ENCODE results near the gene GOLGA7B.

Gene GOLGA7B

DNA sequence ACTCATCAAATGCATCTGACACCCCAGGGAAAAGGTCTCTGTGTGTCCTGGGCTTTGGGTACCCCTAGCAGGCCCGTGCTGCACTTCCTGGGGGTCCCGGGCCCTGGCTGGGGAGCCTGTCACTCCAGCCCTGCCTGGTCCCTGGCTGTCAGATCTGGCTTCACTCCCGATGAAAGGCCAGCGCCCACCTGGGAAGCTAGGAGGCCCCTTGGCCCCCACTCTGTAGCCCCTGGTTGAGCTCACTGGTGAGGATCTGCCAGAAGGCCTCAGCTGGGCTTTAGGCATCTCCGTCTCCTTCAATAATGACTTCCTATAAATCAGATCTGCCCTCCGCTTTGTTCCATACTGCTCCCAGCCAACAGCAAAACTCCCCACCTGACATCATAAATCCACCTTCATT, 64.0 kb downstream of the GOLGA7B start (continued):
- TF ChIP-seq ZNF558 (tag by site-specific recombination; IDR thresholded peaks at IDR 0.05) (no peak), ZNF548 (tag by site-specific recombination; IDR thresholded peaks at IDR 0.05) (no peak), KLF8 (tag by site-specific recombination; IDR thresholded peaks at IDR 0.05) (no peak), ZNF112 (tag by site-specific recombination; IDR thresholded peaks at IDR 0.05) (no peak), ZNF157 (tag by site-specific recombination; IDR thresholded peaks at IDR 0.05) (no peak)
- TF ChIP-seq, protein P1, sequence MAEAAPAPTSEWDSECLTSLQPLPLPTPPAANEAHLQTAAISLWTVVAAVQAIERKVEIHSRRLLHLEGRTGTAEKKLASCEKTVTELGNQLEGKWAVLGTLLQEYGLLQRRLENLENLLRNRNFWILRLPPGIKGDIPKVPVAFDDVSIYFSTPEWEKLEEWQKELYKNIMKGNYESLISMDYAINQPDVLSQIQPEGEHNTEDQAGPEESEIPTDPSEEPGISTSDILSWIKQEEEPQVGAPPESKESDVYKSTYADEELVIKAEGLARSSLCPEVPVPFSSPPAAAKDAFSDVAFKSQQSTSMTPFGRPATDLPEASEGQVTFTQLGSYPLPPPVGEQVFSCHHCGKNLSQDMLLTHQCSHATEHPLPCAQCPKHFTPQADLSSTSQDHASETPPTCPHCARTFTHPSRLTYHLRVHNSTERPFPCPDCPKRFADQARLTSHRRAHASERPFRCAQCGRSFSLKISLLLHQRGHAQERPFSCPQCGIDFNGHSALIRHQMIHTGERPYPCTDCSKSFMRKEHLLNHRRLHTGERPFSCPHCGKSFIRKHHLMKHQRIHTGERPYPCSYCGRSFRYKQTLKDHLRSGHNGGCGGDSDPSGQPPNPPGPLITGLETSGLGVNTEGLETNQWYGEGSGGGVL (tag by site-specific recombination; IDR thresholded peaks at IDR 0.05), result no peak
- TF ChIP-seq, protein P2, sequence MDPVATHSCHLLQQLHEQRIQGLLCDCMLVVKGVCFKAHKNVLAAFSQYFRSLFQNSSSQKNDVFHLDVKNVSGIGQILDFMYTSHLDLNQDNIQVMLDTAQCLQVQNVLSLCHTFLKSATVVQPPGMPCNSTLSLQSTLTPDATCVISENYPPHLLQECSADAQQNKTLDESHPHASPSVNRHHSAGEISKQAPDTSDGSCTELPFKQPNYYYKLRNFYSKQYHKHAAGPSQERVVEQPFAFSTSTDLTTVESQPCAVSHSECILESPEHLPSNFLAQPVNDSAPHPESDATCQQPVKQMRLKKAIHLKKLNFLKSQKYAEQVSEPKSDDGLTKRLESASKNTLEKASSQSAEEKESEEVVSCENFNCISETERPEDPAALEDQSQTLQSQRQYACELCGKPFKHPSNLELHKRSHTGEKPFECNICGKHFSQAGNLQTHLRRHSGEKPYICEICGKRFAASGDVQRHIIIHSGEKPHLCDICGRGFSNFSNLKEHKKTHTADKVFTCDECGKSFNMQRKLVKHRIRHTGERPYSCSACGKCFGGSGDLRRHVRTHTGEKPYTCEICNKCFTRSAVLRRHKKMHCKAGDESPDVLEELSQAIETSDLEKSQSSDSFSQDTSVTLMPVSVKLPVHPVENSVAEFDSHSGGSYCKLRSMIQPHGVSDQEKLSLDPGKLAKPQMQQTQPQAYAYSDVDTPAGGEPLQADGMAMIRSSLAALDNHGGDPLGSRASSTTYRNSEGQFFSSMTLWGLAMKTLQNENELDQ (tag by site-specific recombination; IDR thresholded peaks at IDR 0.05; ENCODE audit: low read depth), result no peak
- TF ChIP-seq, protein P3, sequence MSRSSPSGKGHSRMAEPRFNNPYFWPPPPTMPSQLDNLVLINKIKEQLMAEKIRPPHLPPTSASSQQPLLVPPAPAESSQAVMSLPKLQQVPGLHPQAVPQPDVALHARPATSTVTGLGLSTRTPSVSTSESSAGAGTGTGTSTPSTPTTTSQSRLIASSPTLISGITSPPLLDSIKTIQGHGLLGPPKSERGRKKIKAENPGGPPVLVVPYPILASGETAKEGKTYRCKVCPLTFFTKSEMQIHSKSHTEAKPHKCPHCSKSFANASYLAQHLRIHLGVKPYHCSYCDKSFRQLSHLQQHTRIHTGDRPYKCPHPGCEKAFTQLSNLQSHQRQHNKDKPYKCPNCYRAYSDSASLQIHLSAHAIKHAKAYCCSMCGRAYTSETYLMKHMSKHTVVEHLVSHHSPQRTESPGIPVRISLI (tag by site-specific recombination; IDR thresholded peaks at IDR 0.05), result no peak

DNA sequence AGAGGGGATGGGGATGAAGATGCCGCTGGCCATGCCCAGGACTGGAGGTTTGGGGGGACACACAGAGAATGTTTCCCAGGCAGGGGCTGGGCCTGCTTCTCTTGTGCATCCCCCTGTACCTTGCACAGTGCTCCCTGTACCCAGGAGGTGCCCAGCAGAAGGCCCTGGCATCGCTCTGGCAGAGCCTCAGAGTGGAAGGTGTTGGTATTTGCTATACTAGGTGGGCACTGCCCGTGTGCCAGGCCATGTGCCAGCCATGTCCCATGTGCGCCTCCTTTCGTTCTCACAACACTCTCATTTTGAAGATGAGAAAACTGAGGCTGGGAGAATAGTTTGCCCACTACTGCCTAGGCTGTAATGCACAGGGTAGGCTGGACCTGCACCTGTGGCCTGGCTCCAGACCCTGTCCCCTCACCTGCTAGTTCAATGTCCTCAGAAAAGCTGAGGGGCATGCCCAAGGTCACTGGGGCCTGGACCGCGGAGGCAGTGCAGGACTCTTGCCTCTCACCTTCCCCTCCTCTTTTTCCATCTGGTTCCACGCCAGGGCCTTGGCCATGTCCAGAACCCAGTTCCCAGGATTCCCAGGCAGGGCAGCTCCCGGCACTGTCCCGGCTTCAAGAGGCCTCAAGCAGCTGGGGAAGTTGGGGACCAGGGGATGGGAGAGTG, 64.7 kb downstream of the GOLGA7B start:
- ChIA-PET POLR2A (no interaction called here), CTCF (interaction anchor here (0.6 to 6.5 kb wide), 28 partner anchors 9 to 970 kb away, joined by 3 to 137 read pairs (median 6); partner anchors contain the start of genes CRTAC1 and R3HCC1L)
- no peaks in the 10 kb centered on the region for H3K4me1 ChIP-seq (ENCODE audit: control insufficient read depth, insufficient read depth, low read length)
- TF ChIP-seq ZNF555 (tag by site-specific recombination; conservative IDR thresholded peaks at IDR 0.05) (no peak), EGR2 (tag by site-specific recombination; IDR thresholded peaks at IDR 0.05; ENCODE audit: low read depth) (no peak), ZXDB (tag by site-specific recombination; IDR thresholded peaks at IDR 0.05) (no peak), OSR2 (tag by site-specific recombination; IDR thresholded peaks at IDR 0.05) (no peak), ZNF335 (tag by site-specific recombination; conservative IDR thresholded peaks at IDR 0.05) (no peak), ZNF202 (tag by site-specific recombination; IDR thresholded peaks at IDR 0.05; ENCODE audit: borderline replicate concordance) (no peak), ZNF366 (tag by site-specific recombination; conservative IDR thresholded peaks at IDR 0.05) (no peak)
- TF ChIP-seq, protein P4, sequence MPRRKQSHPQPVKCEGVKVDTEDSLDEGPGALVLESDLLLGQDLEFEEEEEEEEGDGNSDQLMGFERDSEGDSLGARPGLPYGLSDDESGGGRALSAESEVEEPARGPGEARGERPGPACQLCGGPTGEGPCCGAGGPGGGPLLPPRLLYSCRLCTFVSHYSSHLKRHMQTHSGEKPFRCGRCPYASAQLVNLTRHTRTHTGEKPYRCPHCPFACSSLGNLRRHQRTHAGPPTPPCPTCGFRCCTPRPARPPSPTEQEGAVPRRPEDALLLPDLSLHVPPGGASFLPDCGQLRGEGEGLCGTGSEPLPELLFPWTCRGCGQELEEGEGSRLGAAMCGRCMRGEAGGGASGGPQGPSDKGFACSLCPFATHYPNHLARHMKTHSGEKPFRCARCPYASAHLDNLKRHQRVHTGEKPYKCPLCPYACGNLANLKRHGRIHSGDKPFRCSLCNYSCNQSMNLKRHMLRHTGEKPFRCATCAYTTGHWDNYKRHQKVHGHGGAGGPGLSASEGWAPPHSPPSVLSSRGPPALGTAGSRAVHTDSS (tag by site-specific recombination; IDR thresholded peaks at IDR 0.05), result no peak
- H3K4me3 ChIP-seq (ENCODE audit: low read depth, low read length), result no peak overlapping the region
- H3K9me3 ChIP-seq (ENCODE audit: control insufficient read depth, insufficient read depth, low read depth, low read length), result no peaks in the 10 kb centered on the region
- H3K36me3 ChIP-seq (ENCODE audit: control insufficient read depth in 2 of 2, insufficient read depth in 1 of 2, low read length in 2 of 2), result no peaks in the 10 kb centered on the region
- H3K27ac ChIP-seq (ENCODE audit: extremely low read depth, low read depth, low read length), result no peak overlapping the region

DNA sequence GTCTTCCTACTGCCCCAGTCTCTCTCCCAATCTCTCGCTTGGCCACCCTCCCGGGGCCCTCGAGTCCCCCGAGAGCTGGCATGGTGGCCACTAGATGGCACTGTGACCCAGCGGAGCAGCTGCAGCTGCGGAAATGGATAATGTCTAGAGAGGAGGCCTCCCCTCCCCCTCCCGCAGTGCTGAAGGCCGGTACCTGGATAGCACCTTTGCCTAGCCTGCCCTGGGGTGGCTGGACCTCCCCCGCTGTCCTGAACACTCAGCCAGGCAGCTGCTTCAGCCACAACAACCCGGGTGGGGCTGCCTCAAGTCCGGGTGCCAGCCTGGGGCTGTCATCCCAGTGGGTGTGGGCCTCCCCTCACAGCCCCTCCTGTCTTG, 65.2 kb downstream of the GOLGA7B start:
- no peaks in the 10 kb centered on the region for H3K4me1 ChIP-seq (ENCODE audit: control insufficient read depth, insufficient read depth, low read length)
- ChIA-PET CTCF (interaction anchor here (0.6 to 6.5 kb wide), 35 partner anchors 9 to 1373 kb away, joined by 3 to 137 read pairs (median 5); partner anchors contain the start of genes CRTAC1 and R3HCC1L), POLR2A (interaction anchor here (0.6 kb wide), 1 partner anchor 145 kb away, joined by 4 read pairs; no protein-coding TSS in a partner anchor)
- no peak overlapping the region for H3K4me3 ChIP-seq (ENCODE audit: low read depth, low read length)
- H3K36me3 ChIP-seq (ENCODE audit: control insufficient read depth in 2 of 2, insufficient read depth in 1 of 2, low read length in 2 of 2), result no peaks in the 10 kb centered on the region
- no peak overlapping the region for H3K27ac ChIP-seq (ENCODE audit: extremely low read depth, low read depth, low read length)
- no peaks in the 10 kb centered on the region for H3K9me3 ChIP-seq (ENCODE audit: control insufficient read depth, insufficient read depth, low read depth, low read length)
- TF ChIP-seq, protein P5, sequence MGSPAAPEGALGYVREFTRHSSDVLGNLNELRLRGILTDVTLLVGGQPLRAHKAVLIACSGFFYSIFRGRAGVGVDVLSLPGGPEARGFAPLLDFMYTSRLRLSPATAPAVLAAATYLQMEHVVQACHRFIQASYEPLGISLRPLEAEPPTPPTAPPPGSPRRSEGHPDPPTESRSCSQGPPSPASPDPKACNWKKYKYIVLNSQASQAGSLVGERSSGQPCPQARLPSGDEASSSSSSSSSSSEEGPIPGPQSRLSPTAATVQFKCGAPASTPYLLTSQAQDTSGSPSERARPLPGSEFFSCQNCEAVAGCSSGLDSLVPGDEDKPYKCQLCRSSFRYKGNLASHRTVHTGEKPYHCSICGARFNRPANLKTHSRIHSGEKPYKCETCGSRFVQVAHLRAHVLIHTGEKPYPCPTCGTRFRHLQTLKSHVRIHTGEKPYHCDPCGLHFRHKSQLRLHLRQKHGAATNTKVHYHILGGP (tag by site-specific recombination; IDR thresholded peaks at IDR 0.05), result 0 out of 2 replicates have a peak, but pooled peaks have one; percentile 22
- TF ChIP-seq ZNF2 (tag by site-specific recombination; IDR thresholded peaks at IDR 0.05) (peak; percentile 85), ZNF48 (tag by site-specific recombination; IDR thresholded peaks at IDR 0.05) (no peak)
- TF ChIP-seq, protein P6, sequence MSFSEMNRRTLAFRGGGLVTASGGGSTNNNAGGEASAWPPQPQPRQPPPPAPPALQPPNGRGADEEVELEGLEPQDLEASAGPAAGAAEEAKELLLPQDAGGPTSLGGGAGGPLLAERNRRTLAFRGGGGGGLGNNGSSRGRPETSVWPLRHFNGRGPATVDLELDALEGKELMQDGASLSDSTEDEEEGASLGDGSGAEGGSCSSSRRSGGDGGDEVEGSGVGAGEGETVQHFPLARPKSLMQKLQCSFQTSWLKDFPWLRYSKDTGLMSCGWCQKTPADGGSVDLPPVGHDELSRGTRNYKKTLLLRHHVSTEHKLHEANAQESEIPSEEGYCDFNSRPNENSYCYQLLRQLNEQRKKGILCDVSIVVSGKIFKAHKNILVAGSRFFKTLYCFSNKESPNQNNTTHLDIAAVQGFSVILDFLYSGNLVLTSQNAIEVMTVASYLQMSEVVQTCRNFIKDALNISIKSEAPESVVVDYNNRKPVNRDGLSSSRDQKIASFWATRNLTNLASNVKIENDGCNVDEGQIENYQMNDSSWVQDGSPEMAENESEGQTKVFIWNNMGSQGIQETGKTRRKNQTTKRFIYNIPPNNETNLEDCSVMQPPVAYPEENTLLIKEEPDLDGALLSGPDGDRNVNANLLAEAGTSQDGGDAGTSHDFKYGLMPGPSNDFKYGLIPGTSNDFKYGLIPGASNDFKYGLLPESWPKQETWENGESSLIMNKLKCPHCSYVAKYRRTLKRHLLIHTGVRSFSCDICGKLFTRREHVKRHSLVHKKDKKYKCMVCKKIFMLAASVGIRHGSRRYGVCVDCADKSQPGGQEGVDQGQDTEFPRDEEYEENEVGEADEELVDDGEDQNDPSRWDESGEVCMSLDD (tag by site-specific recombination; IDR thresholded peaks at IDR 0.05), result 0 out of 2 replicates have a peak, but pooled peaks have one; percentile 15

Data from HEK293 (cell line).